HUES48 (cell line): ENCODE measurements around the gene FBN1.

ENCODE experiments used
- H3K27ac ChIP-seq: one replicate; pipeline ENCODE4 v1.7.0; 2013; ENCODE audit warnings: low read depth, low read length, inconsistent platforms
- H3K27me3 ChIP-seq: 2 replicates; pipeline ENCODE4 v1.6.1; 2013; ENCODE audit warnings: mild to moderate bottlenecking, low read length; ENCODE audit not compliant: control insufficient read depth, insufficient read depth
- H3K36me3 ChIP-seq: 2 replicates; pipeline ENCODE4 v1.6.1; 2013; ENCODE audit warnings: low read length; ENCODE audit not compliant: control insufficient read depth, insufficient read depth
- H3K4me1 ChIP-seq: 2 replicates; pipeline ENCODE4 v1.6.1; 2013; ENCODE audit warnings: mild to moderate bottlenecking, low read length; ENCODE audit not compliant: control insufficient read depth, insufficient read depth
- H3K4me3 ChIP-seq: 2 replicates; pipeline ENCODE4 v1.5.1; 2013; ENCODE audit warnings: mild to moderate bottlenecking, low read depth, low read length
- H3K9ac ChIP-seq: 2 replicates; pipeline ENCODE4 v1.6.1; 2013; ENCODE audit warnings: mild to moderate bottlenecking, low read depth, low read length, moderate library complexity
- H3K9me3 ChIP-seq: 2 replicates; pipeline ENCODE4 v1.6.1; 2013; ENCODE audit warnings: low read length; ENCODE audit not compliant: control insufficient read depth, insufficient read depth

The FBN1 gene

GRCh38 chr15:48515500-48515899 lies 130.0 kb downstream of the FBN1 start:
- Histone ChIP-seq H3K9me3 (no peaks in the 10 kb centered on the region), H3K27ac (no peak overlapping the region), H3K36me3 (no peaks in the 10 kb centered on the region), H3K4me1 (no peaks in the 10 kb centered on the region), H3K9ac (no peak overlapping the region), H3K4me3 (no peak overlapping the region), H3K27me3 (no peaks in the 10 kb centered on the region)

GRCh38 chr15:48514103-48514816 lies 131.2 kb downstream of the FBN1 start:
- Histone ChIP-seq H3K27ac (no peak overlapping the region), H3K4me1 (no peaks in the 10 kb centered on the region), H3K27me3 (no peaks in the 10 kb centered on the region), H3K9ac (no peak overlapping the region), H3K36me3 (no peaks in the 10 kb centered on the region), H3K9me3 (no peaks in the 10 kb centered on the region), H3K4me3 (no peak overlapping the region)

- Histone ChIP-seq H3K9me3 (no peaks in the 10 kb centered on the region), H3K9ac (no peak overlapping the region), H3K27me3 (no peaks in the 10 kb centered on the region), H3K4me1 (no peaks in the 10 kb centered on the region), H3K27ac (no peak overlapping the region), H3K36me3 (no peaks in the 10 kb centered on the region), H3K4me3 (no peak overlapping the region)
Observed at GRCh38 chr15:48510976-48511375, 134.5 kb downstream of the FBN1 start.

- Histone ChIP-seq H3K4me1 (no peaks in the 10 kb centered on the region), H3K4me3 (no peak overlapping the region), H3K9ac (no peak overlapping the region), H3K9me3 (no peaks in the 10 kb centered on the region), H3K27ac (no peak overlapping the region), H3K36me3 (no peaks in the 10 kb centered on the region), H3K27me3 (no peaks in the 10 kb centered on the region)
Observed at GRCh38 chr15:48507416-48508065, 138.0 kb downstream of the FBN1 start.

GRCh38 chr15:48505067-48505466 lies 140.4 kb downstream of the FBN1 start:
- Histone ChIP-seq H3K4me1 (no peaks in the 10 kb centered on the region), H3K36me3 (no peaks in the 10 kb centered on the region), H3K9ac (no peak overlapping the region), H3K27ac (no peak overlapping the region), H3K4me3 (no peak overlapping the region), H3K9me3 (no peaks in the 10 kb centered on the region), H3K27me3 (no peaks in the 10 kb centered on the region)

GRCh38 chr15:48501208-48501607 lies 144.3 kb downstream of the FBN1 start:
- Histone ChIP-seq H3K36me3 (no peaks in the 10 kb centered on the region), H3K9me3 (no peaks in the 10 kb centered on the region), H3K27me3 (no peaks in the 10 kb centered on the region), H3K4me3 (no peak overlapping the region), H3K27ac (no peak overlapping the region), H3K9ac (no peak overlapping the region), H3K4me1 (no peaks in the 10 kb centered on the region)

GRCh38 chr15:48500595-48500994 lies 144.9 kb downstream of the FBN1 start:
- Histone ChIP-seq H3K27me3 (no peaks in the 10 kb centered on the region), H3K4me3 (no peak overlapping the region), H3K9me3 (no peaks in the 10 kb centered on the region), H3K9ac (no peak overlapping the region), H3K4me1 (no peaks in the 10 kb centered on the region), H3K36me3 (no peaks in the 10 kb centered on the region), H3K27ac (no peak overlapping the region)

GRCh38 chr15:48499978-48500377 lies 145.5 kb downstream of the FBN1 start:
- Histone ChIP-seq H3K4me3 (no peak overlapping the region), H3K4me1 (no peaks in the 10 kb centered on the region), H3K9ac (no peak overlapping the region), H3K27ac (no peak overlapping the region), H3K36me3 (no peaks in the 10 kb centered on the region), H3K9me3 (no peaks in the 10 kb centered on the region), H3K27me3 (no peaks in the 10 kb centered on the region)

- Histone ChIP-seq H3K9ac (no peak overlapping the region), H3K4me3 (no peak overlapping the region), H3K9me3 (no peaks in the 10 kb centered on the region), H3K36me3 (no peaks in the 10 kb centered on the region), H3K27me3 (no peaks in the 10 kb centered on the region), H3K27ac (no peak overlapping the region), H3K4me1 (no peaks in the 10 kb centered on the region)
Observed at GRCh38 chr15:48498828-48499227, 146.7 kb downstream of the FBN1 start.

- Histone ChIP-seq H3K9ac (no peak overlapping the region), H3K27ac (no peak overlapping the region), H3K9me3 (no peaks in the 10 kb centered on the region), H3K4me1 (no peaks in the 10 kb centered on the region), H3K36me3 (no peaks in the 10 kb centered on the region), H3K4me3 (no peak overlapping the region), H3K27me3 (no peaks in the 10 kb centered on the region)
Observed at GRCh38 chr15:48494631-48495030, 150.9 kb downstream of the FBN1 start.

- no peak overlapping the region for H3K4me3 ChIP-seq
- H3K9ac ChIP-seq, result no peak overlapping the region
- H3K9me3 ChIP-seq, result no peaks in the 10 kb centered on the region
- no peaks in the 10 kb centered on the region for H3K27me3 ChIP-seq
- H3K4me1 ChIP-seq, result no peaks in the 10 kb centered on the region
- H3K27ac ChIP-seq, result no peak overlapping the region
- H3K36me3 ChIP-seq, result no peaks in the 10 kb centered on the region
Observed at GRCh38 chr15:48493763-48494225, 151.7 kb downstream of the FBN1 start.
